Measurements from ENCODE around the gene RPL36AL. TPM values are rescaled to one million over a fixed set of nuclear protein-coding genes. Genes with fewer than 3 reads are reported as not detected.

RPL36AL gene
- total and polyA plus RNA-seq, 2 of the 4 experiments (the other 2 are of a cell fraction): 129 to 313 TPM

- H3K79me1 ChIP-seq (ENCODE audit: low read depth in 1 of 2, low read length in 2 of 2): peaks cover 43 to 57% of the 10 kb centered on the region in 2 experiments
- no peak overlapping the region for H2AFZ ChIP-seq (replicated peaks; ENCODE audit: low read length, poor library complexity)
- no peak overlapping the region for H4K91ac ChIP-seq (ENCODE audit: insufficient read depth, low read depth, low read length)
- no TSS peak for BruUV-seq (replicated peaks)
- no peak overlapping the region for H3K14ac ChIP-seq (replicated peaks; ENCODE audit: low read depth, low read length)
- H3K36me3 ChIP-seq (ENCODE audit: control insufficient read depth, insufficient read depth, low read length): peaks cover 10% of the 10 kb centered on the region
- H3K4me2 ChIP-seq (ENCODE audit: low read depth, low read length): no peak overlapping the region
- dilution Hi-C loops (cut with HindIII; ENCODE audit: low sequenced_read_pairs, unreplicated experiment) (no loop called here), in situ Hi-C loops (cut with MboI; ENCODE audit: low sequenced_read_pairs) (no loop called here), intact Hi-C loops (cut with micrococcal nuclease) (no loop called here)
- H4K20me1 ChIP-seq (ENCODE audit: insufficient read depth, low read length): peaks cover 17% of the 10 kb centered on the region
- no peak overlapping the region for H3K27ac ChIP-seq (ENCODE audit: insufficient read depth, low read length)
- ChIA-PET CTCF (interaction anchor here (0.6 kb wide), 2 partner anchors 10 to 12 kb away, joined by 3 to 5 read pairs; no protein-coding TSS in a partner anchor), POLR2A (ENCODE audit: unreplicated experiment) (no interaction called here)
- H3K9ac ChIP-seq (ENCODE audit: low read depth, low read length): no peak overlapping the region
- no peak overlapping the region for H3K56ac ChIP-seq (ENCODE audit: extremely low read depth, insufficient read depth, low read length)
- H3K4ac ChIP-seq (ENCODE audit: low read depth, low read length): no peak overlapping the region
- H4K5ac ChIP-seq (ENCODE audit: low read depth, low read length): no peak overlapping the region
- H2BK5ac ChIP-seq (ENCODE audit: low read depth, low read length, poor library complexity, severe bottlenecking): no peak overlapping the region
- H3K9me3 ChIP-seq (ENCODE audit: control insufficient read depth, insufficient read depth, low read length): no peaks in the 10 kb centered on the region
- peaks cover 5% of the 10 kb centered on the region for H3K9me1 ChIP-seq (ENCODE audit: insufficient read depth, low read length)
- H2BK120ac ChIP-seq (ENCODE audit: low read depth, low read length): no peak overlapping the region
- H2BK15ac ChIP-seq (ENCODE audit: low read depth, low read length): no peak overlapping the region
- TF ChIP-seq ELK1 (IDR thresholded peaks at IDR 0.05; ENCODE audit: borderline replicate concordance, low read depth, low read length) (no peak), CTCF (conservative IDR thresholded peaks at IDR 0.05; ENCODE audit: low read depth, low read length) (no peak), BHLHE40 (IDR thresholded peaks at IDR 0.05; ENCODE audit: low read depth, low read length) (no peak), MXI1 (IDR thresholded peaks at IDR 0.05; ENCODE audit: borderline replicate concordance, low read depth, low read length) (no peak), CHD1 (IDR thresholded peaks at IDR 0.05; ENCODE audit: low read depth, low read length) (no peak)
- H3K18ac ChIP-seq (ENCODE audit: low read depth, low read length): no peak overlapping the region
- DNase-seq: no peak
- no peak overlapping the region for H4K8ac ChIP-seq (ENCODE audit: low read depth in 2 of 2, low read length in 2 of 2)
- no peak overlapping the region for H2BK20ac ChIP-seq (ENCODE audit: low read depth, low read length)
- H2AK5ac ChIP-seq (ENCODE audit: low read depth, low read length): no peak overlapping the region
- peaks cover 2% of the 10 kb centered on the region; the same call in 1 of the 2 replicates for H3K4me1 ChIP-seq (ENCODE audit: control insufficient read depth, insufficient read depth, low read length)
- H3K4me3 ChIP-seq (ENCODE audit: insufficient read depth, low read depth, low read length): no peak overlapping the region
- no peaks in the 10 kb centered on the region for H3K27me3 ChIP-seq (ENCODE audit: control insufficient read depth, insufficient read depth, low read length)
- no peak overlapping the region for H3K23ac ChIP-seq (ENCODE audit: low read depth, low read length)
- ATAC-seq (ENCODE audit: low read depth): no peak
- no peak overlapping the region for H2AK9ac ChIP-seq (replicated peaks; ENCODE audit: low read depth, low read length, poor library complexity)
Observed at GRCh38 chr14:49642163-49642562, 21.7 kb upstream of the RPL36AL start.
